GM12878 (cell line): ENCODE measurements around the gene LEKR1. TPM values are rescaled to one million over a fixed set of nuclear protein-coding genes. Genes with fewer than 3 reads are reported as not detected.

Experiments
- BACH1 ChIP-seq: fragments of 450-650 bp; IDR thresholded peaks from 2 replicates; pipeline ENCODE4 v1.6.1; 2017; ENCODE audit warnings: mild to moderate bottlenecking, borderline replicate concordance
- CBX5 ChIP-seq: sonication (generic); IDR thresholded peaks from 2 replicates; pipeline ENCODE4 v1.6.1; 2016; ENCODE audit warnings: low read depth, moderate library complexity, mild to moderate bottlenecking, inconsistent platforms
- CHD2 ChIP-seq: IDR thresholded peaks from 2 replicates; pipeline ENCODE4 v1.6.1; 2011; ENCODE audit warnings: low read depth, low read length, improper control_type of control experiment, borderline replicate concordance
- GABPA ChIP-seq: IDR thresholded peaks from 2 replicates; pipeline ENCODE4 v1.6.1; 2014; ENCODE audit warnings: antibody characterized with exemption, low read depth, mild to moderate bottlenecking, inconsistent platforms
- IRF3 ChIP-seq: fragments of 450-650 bp; IDR thresholded peaks from 2 replicates; pipeline ENCODE4 v1.6.1; 2014; ENCODE audit warnings: mild to moderate bottlenecking
- KDM1A ChIP-seq: fragments of 200-600 bp; sonication (generic); IDR thresholded peaks from 2 replicates; pipeline ENCODE4 v1.6.1; 2016; ENCODE audit warnings: borderline replicate concordance
- KLF5 ChIP-seq: fragments of 450-650 bp; IDR thresholded peaks from 2 replicates; pipeline ENCODE4 v1.6.1; 2014; ENCODE audit warnings: mild to moderate bottlenecking; ENCODE audit not compliant: partially characterized antibody
- MAX ChIP-seq: IDR thresholded peaks from 2 replicates; pipeline ENCODE4 v1.6.1; 2012; ENCODE audit warnings: low read depth, low read length, improper control_type of control experiment
- NFYB ChIP-seq: IDR thresholded peaks from 2 replicates; pipeline ENCODE4 v1.6.1; 2011; ENCODE audit warnings: low read depth, mild to moderate bottlenecking, low read length, improper control_type of control experiment, moderate library complexity; ENCODE audit not compliant: insufficient read depth
- POU2F2 ChIP-seq: IDR thresholded peaks from 3 replicates; pipeline ENCODE4 v1.6.1; 2011; ENCODE audit warnings: low read depth, mild to moderate bottlenecking, low read length, borderline replicate concordance
- RCOR1 ChIP-seq: conservative IDR thresholded peaks from 2 replicates; pipeline ENCODE4 v1.6.1; 2012; ENCODE audit warnings: low read depth, low read length, improper control_type of control experiment
- RELB ChIP-seq: fragments of 450-650 bp; IDR thresholded peaks from 2 replicates; pipeline ENCODE4 v1.6.1; 2017; ENCODE audit warnings: low read depth, mild to moderate bottlenecking, moderate library complexity
- RUNX3 ChIP-seq: IDR thresholded peaks from 2 replicates; pipeline ENCODE4 v1.6.1; 2012; ENCODE audit warnings: low read length, inconsistent platforms
- SREBF1 ChIP-seq: IDR thresholded peaks from 2 replicates; pipeline ENCODE4 v1.6.1; 2012; ENCODE audit warnings: mild to moderate bottlenecking, low read length
- SREBF2 ChIP-seq: IDR thresholded peaks from 2 replicates; pipeline ENCODE4 v1.6.1; 2012; ENCODE audit warnings: mild to moderate bottlenecking, low read length
- SRF ChIP-seq, 2 experiments: IDR thresholded peaks; 2 replicates each; pipeline ENCODE4 v1.6.1; 2011; ENCODE audit warnings: low read depth in 2 of 2, low read length in 2 of 2, mild to moderate bottlenecking in 1 of 2, moderate library complexity in 1 of 2
- TBL1XR1 ChIP-seq: IDR thresholded peaks from 2 replicates; pipeline ENCODE4 v1.6.1; 2012; ENCODE audit warnings: low read depth, low read length, improper control_type of control experiment
- ZNF207 ChIP-seq: fragments of 450-650 bp; IDR thresholded peaks from 2 replicates; pipeline ENCODE4 v1.6.1; 2014; ENCODE audit warnings: antibody characterized with exemption, mild to moderate bottlenecking, borderline replicate concordance
- ZNF687 ChIP-seq: fragments of 450-650 bp; IDR thresholded peaks from 2 replicates; pipeline ENCODE4 v1.6.1; 2017; ENCODE audit warnings: mild to moderate bottlenecking, moderate library complexity
- polyA plus RNA-seq, 11 experiments: library from polyadenylated mRNA; depleted of rRNA in 4 of 11; unstranded in 6 of 11; stranded (reverse) in 5 of 11; fragments of >200 nt; fragmentation: Nextera tagmentation in 4 of 11; fragmentation: Illumina TruSeq in 1 of 11; extraction: Ambion mirVana in 4 of 11; extraction: Trizol in 1 of 11; gene quantifications; 1 replicate in 1 of 11; 2 replicates in 10 of 11; pipeline versions ENCODE4 v1.2.1 to v1.2.3, GENCODE V29; 2011 to 2016; ENCODE audit warnings: inconsistent platforms in 2 of 11, missing spikeins in 2 of 11, low read depth in 1 of 11
- total RNA-seq, 4 experiments: library from RNA; depleted of rRNA in 3 of 4; stranded (reverse); fragments of >200 nt in 3 of 4; fragmentation: Illumina TruSeq in 1 of 4; extraction: Trizol in 1 of 4; gene quantifications; 2 replicates each; pipeline versions ENCODE4 v1.2.1 to v1.2.3, GENCODE V29; 2013 to 2021
- TF ChIP-seq, protein P1 (sequence below): fragments of 450-650 bp; IDR thresholded peaks from 2 replicates; pipeline ENCODE4 v1.6.1; 2017; ENCODE audit warnings: antibody characterized with exemption, mild to moderate bottlenecking, moderate library complexity

Gene LEKR1
- total and polyA plus RNA-seq, 10 of the 15 experiments (the other 5 are each of a cell fraction or from before 2014, with no cell fraction given), result 0.48 to 3.2 (median 1.3) TPM

DNA sequence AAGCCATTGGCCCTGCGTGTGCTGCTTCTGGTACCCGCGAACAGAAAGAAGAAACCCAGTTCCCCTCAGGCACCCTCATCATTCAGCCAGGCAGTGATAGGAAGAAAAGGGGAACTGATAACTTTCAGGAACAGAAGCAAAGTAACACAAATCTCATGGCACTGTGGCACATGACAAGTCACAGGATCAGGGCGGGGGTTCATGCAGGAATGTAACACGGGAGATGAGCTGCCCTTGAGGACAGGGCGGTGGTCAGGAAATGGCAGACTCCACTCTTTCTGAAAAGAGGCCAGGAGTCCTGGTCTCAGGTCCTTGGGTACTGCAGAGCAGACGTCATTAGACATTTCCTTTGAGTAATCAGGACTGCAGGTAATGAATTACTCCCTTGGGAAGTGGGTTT is 238.2 kb downstream of the LEKR1 start (continued):
- TF ChIP-seq SRF (IDR thresholded peaks at IDR 0.05; ENCODE audit: low read depth in 2 of 2, low read length in 2 of 2), result no peak
- TF ChIP-seq POU2F2, result no peak
- TF ChIP-seq GABPA, result no peak
- no peak for TF ChIP-seq CBX5
- no peak for TF ChIP-seq KDM1A
- TF ChIP-seq RUNX3, result peak; percentile 24; the same call in 1 of the 2 replicates
- TF ChIP-seq KLF5, result no peak
- peak; percentile 93 for TF ChIP-seq RELB
- TF ChIP-seq BACH1, result peak; percentile 53; the same call in 1 of the 2 replicates
- no peak for TF ChIP-seq SREBF2
- TF ChIP-seq NFYB, result no peak
- TF ChIP-seq ZNF207, result no peak
- TF ChIP-seq MAX, result no peak
- TF ChIP-seq ZNF687, result peak; percentile 89
- TF ChIP-seq CHD2, result peak; percentile 51; the same call in 1 of the 2 replicates
- TF ChIP-seq RCOR1, result no peak
- TF ChIP-seq, protein P1, sequence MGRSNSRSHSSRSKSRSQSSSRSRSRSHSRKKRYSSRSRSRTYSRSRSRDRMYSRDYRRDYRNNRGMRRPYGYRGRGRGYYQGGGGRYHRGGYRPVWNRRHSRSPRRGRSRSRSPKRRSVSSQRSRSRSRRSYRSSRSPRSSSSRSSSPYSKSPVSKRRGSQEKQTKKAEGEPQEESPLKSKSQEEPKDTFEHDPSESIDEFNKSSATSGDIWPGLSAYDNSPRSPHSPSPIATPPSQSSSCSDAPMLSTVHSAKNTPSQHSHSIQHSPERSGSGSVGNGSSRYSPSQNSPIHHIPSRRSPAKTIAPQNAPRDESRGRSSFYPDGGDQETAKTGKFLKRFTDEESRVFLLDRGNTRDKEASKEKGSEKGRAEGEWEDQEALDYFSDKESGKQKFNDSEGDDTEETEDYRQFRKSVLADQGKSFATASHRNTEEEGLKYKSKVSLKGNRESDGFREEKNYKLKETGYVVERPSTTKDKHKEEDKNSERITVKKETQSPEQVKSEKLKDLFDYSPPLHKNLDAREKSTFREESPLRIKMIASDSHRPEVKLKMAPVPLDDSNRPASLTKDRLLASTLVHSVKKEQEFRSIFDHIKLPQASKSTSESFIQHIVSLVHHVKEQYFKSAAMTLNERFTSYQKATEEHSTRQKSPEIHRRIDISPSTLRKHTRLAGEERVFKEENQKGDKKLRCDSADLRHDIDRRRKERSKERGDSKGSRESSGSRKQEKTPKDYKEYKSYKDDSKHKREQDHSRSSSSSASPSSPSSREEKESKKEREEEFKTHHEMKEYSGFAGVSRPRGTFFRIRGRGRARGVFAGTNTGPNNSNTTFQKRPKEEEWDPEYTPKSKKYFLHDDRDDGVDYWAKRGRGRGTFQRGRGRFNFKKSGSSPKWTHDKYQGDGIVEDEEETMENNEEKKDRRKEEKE, result no peak
- no peak for TF ChIP-seq TBL1XR1
- no peak for TF ChIP-seq IRF3
- no peak for TF ChIP-seq SREBF1
